ENCODE results near the gene ZDHHC1.

The ZDHHC1 gene

DNA sequence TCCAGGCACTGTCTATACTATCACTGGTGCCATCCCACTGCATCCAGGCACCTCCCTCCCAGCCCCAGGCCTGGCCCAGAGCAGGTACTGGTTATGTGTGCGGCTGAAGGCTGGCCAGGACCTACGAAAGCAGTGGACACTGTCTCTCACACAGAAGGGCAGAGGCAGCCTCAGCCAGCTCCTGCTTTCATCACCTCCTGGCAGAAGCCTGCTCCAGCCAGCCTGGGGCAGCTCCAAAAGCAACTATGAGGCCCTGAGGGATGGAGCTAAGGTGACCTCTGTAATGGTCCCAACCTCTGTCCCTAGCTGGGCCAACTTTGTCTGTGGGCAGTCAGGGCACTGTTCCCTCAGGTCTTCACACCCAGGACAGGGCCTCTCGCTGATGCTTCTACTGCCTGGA, 33.5 kb upstream of the ZDHHC1 start:
- in situ Hi-C loops (cut with HindIII; ENCODE audit: low pct_ligation_motif_present, low pct_unique_long_range_greater_than_20kb, low sequenced_read_pairs), result no loop called here
- DNase-seq, result no peak

DNA sequence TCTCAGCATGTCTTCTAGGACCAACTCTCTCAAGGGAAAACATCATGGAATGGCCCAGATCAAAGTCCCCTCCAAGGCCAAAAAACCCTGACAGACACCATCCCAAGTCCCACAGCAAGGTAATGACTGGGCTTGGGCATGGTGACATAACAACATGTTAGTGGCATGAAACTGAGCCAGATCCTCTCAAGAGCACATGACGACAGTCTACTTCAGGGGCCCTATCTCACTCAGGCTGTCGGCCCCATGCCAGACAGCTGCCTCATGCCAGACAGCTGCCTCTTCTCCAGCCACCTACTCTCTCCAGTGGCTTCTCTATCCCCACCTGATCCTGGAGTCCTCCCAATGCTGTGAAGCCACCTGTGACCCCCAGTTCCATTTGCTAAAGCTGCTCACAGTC, 33.1 kb upstream of the ZDHHC1 start:
- in situ Hi-C loops (cut with HindIII; ENCODE audit: low pct_ligation_motif_present, low pct_unique_long_range_greater_than_20kb, low sequenced_read_pairs), result no loop called here
- no peak for DNase-seq

DNA sequence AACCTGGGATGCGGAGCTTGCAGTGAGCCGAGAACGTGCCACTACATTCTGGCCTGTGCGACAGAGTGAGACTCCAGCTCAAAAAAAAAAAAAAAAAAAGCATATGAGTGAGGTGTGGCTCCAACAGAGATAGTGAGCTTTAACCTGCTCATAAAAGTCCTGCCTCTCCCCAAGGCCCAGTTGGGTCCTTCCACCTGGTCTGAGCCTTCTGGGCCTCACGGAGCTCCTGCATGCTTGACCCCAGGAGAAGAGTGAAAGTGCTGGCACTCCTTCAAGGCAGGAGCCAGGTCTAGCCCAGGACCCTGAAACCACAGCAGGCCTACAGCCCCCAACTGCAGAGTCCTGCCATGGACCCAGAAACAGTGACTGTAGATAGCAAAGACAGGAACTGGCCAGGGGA, 32.3 kb upstream of the ZDHHC1 start:
- no peak for DNase-seq
- in situ Hi-C loops (cut with HindIII; ENCODE audit: low pct_ligation_motif_present, low pct_unique_long_range_greater_than_20kb, low sequenced_read_pairs), result no loop called here

DNA sequence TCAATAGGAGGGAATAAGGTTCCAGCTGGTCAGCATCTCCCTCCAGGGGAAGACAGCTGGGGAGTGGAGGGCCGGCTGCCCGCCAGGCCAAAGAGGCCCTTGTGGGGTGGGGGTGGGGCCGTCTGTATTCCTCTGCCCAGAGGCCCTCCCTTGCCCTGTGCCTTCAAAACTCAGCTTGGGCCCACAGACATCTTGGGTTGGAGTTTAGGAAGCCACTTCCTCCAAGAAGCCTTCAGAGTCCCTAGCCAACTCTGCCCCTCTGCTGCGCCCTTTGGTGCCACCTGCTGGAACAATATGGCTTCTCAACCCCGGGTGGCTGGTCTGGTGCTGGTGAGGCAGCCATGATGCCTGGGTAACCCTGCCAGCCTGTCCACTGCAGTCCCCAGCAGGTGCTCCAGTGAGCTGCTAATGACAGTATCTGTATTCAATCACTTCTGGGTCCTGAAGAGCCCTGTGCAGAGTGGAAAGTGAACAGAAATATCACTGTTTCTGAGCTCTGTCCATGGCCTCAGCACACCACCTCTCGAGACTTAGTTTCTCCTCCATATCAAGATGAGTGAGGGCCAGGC, 31.3 kb upstream of the ZDHHC1 start:
- DNase-seq, result peak; percentile 72

DNA sequence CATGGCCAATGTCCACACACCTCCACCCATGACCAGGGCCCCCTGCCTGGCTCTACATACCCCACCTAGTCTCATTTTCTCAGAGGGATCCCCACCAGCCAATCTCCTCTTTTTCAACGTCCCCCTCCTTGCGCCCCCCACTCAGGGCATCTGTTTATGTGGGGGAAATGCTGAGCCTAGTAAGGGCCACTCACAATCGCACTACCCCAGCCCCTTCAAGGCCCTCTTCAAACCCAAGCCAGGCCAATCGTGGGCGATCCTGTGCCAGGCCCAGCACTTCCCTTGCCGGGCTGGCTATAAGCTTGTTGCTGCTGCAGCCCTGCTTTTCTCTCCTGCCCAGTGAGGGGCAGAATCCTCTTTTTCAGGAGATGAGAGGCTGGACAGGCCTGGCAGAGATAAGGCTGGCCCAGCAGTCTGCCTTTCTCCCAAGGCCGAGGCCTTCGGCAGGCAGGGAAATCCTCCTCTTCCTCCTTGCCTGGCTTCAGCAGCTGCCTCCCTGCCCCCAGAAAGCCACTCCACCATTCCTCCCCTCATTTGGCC, 30.8 kb upstream of the ZDHHC1 start:
- in situ Hi-C loops (cut with HindIII; ENCODE audit: low pct_ligation_motif_present, low pct_unique_long_range_greater_than_20kb, low sequenced_read_pairs), result no loop called here
- no peak for DNase-seq

More for the DNA sequence above, 31.3 kb upstream of the ZDHHC1 start:
- in situ Hi-C loops (cut with HindIII; ENCODE audit: low pct_ligation_motif_present, low pct_unique_long_range_greater_than_20kb, low sequenced_read_pairs), result no loop called here

DNA sequence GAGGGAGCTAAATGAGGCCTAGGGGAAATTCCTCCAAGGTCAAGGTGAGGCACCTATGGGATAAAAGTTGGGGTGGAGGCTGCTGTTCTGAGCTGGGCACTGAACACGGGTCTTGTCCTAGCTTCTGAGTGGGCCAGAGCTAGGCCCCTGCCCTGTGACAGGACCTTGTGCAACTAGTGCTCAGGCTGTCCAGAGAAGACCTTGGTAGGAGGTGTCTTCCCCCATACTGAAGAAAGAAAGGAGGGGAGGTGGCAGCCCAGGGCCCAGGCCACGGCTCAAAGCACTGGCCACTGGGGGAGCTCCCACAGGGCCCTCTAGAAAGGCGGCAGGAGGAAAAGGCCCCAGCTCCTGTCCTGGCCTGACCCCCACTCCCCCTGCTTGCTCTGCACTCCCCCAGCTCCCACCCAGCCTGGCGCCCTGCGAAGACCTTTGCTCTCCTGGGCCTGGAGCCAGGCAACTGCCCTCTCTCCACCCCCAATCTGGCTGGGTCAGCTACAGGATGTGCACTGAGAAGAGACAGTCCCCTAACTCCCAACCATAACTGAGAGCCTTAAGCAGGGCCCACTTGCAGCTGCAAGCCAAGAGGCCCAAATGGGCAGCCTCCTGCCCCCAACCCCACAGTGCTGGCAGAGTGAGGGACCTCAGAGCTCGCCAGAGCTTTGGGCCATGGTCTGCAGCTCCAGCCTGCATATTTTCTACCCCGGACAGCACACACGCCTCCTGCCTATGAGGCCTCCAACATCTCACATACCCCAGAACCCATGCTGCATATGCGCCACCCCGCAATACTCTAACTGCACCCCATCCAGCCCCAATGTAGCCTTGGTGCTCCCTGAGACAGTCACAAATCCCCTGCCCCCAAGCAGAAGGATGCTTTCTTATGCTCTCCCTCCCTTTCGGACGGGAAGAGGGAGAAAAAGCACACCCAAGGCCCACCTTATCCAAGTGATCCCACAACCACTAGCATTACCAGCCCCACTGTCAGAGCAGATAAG, 29.9 kb upstream of the ZDHHC1 start:
- no peak for DNase-seq
- in situ Hi-C loops (cut with HindIII; ENCODE audit: low pct_ligation_motif_present, low pct_unique_long_range_greater_than_20kb, low sequenced_read_pairs), result no loop called here

DNA sequence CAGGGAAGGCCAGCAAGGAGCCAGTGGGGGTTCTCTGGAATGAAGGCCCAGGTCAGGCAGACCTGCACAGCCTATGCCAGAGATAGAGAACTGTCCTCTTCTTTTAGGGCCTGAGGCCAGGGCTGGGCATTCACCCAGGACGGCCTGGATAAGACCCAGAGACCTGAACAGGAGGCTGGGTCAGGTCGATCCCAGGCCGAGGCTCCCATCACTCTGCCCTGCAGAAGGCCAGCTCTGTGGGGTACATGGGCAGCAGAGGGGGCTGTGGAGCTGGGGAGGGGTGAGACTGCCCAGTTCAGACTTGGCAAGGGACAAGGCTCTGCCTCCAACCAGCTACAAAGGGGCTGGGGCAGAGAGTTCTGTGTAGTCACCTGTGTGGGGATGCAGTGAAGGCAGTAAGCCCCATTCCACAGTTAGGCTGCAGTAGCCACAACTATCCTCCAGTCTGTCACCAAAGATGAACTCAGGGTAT, 29.2 kb upstream of the ZDHHC1 start:
- in situ Hi-C loops (cut with HindIII; ENCODE audit: low pct_ligation_motif_present, low pct_unique_long_range_greater_than_20kb, low sequenced_read_pairs), result no loop called here
- DNase-seq, result peak; percentile 15

DNA sequence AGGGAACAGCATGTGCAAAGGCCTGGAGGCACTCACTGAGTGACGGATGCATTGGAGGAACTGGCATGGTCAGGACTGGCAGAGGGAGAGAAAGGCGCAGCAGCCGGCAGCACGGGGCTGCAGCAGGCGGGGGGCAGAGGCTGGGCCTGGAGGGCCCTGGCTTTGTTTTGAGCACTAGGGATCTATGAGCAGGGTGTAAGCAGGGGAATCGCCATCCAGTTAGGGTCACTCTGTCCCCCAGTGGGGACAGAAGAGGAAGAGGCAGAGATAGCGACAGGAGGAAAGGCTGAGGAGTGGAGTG, 28.8 kb upstream of the ZDHHC1 start:
- in situ Hi-C loops (cut with HindIII; ENCODE audit: low pct_ligation_motif_present, low pct_unique_long_range_greater_than_20kb, low sequenced_read_pairs), result no loop called here
- DNase-seq, result no peak

DNA sequence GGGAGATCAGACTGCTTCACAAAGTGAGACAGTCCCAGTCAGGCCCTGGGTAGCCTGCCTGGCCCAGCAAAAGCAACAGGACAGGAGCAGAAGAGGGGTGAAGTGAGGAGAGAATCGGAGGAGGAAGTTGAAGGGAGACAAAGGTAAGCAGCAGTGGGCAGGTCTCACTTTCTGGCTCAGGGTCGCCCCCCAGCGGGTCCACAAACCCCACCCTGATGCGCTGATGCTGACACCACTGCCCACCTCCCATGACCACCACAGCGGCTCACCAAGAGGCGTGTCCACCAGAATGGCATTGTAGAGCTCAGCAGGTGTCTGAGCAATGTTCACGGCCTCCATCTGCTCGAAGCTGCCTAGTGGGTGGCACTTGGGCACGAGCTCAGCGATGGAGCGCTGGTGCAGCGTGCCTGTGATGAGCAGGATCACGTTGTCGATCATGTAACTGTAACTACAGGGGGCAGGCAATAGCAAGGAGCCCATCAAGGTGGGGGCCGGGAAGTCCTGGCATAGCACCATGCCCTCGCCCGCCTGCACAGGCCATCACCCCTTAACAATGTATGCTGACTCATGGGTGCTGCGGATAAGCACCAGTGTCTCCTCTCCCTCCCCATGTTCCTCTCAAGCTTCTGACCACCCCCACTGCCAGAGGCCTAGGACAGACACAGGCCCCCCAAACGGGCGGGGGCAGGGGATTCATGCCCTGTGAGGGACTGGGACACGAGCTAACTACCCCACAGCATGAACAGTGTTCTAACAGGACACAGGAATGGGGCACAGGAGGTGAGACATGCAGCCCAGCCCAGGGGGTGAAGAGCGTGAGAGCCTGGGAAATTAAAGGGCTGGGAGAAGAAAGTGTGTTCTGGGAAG, 28.2 kb upstream of the ZDHHC1 start:
- no peak for DNase-seq

DNA sequence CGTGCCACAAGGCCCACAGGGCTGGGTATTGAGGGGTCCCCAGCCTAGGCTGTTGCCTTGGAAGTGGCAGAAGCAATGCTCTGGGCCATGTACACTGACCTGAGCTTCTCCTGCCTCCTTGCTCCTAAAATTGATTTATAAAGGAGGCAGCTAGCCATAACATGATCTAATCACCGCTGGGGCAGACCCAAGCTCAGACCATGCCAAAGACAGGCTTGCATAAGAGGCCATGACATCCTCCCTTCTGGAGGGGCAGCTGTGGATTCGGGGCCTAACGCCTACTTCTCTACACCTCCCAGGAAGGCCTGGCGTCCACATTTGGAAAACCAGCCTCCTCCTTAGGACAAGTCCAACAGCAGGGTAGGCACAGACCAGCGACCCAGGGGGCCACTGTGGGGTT, 27.0 kb upstream of the ZDHHC1 start:
- in situ Hi-C loops (cut with HindIII; ENCODE audit: low pct_ligation_motif_present, low pct_unique_long_range_greater_than_20kb, low sequenced_read_pairs), result no loop called here

More for the DNA sequence above, 28.2 kb upstream of the ZDHHC1 start:
- in situ Hi-C loops (cut with HindIII; ENCODE audit: low pct_ligation_motif_present, low pct_unique_long_range_greater_than_20kb, low sequenced_read_pairs), result no loop called here

DNA sequence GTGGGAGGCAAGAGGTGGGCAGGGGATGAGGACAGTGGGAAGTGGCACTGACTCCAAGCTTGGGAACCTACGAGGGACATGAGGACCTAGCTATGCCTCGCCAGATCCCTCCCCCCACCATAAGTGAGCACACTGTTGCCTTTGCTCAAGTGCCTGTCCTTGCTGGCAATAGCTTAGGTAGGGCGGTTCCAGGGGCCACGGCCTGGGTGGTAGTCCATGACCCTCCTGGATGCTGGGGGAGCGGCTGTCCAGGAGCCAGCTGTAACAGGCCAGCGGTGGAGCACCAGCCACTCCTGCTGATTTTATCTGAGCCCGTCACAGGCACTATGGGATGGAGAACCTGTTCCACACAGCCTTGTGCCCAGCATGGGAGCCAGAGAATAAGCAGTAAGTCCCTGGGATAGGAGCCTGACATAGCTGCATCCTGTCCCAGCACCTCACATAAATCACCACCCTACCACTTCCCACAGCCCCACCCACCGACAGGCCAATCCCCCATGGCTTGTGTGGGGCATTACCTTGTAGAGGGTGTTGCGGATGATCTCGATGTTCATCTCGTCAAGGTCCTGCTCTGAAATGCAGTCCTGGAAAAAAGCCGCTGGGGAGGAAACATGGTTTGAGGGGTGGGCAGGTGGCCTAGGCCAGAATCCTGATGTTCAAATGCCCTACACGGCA, 26.4 kb upstream of the ZDHHC1 start:
- in situ Hi-C loops (cut with HindIII; ENCODE audit: low pct_ligation_motif_present, low pct_unique_long_range_greater_than_20kb, low sequenced_read_pairs), result no loop called here
- DNase-seq, result no peak

More for the DNA sequence above, 27.0 kb upstream of the ZDHHC1 start:
- DNase-seq, result no peak

DNA sequence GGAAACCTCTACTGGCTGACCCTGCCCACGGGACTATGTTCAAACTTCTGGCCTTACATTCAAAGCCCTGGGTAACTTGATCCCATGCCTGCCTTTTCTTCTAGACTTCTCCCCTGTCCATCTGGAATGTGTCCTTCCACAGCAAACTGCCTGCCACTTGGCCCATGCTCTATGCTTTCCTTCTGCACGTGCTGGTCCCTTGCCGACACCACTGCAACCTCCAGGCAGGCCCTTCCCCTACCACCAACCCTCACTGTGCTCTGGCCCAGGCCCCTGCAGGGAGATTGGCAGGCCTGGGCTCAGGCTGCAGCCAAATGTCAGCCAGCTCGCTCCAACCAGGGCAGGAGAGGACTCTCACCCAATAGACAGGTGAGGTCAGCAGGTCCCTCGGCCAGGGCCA, 25.6 kb upstream of the ZDHHC1 start:
- in situ Hi-C loops (cut with HindIII; ENCODE audit: low pct_ligation_motif_present, low pct_unique_long_range_greater_than_20kb, low sequenced_read_pairs), result no loop called here
- DNase-seq, result no peak

DNA sequence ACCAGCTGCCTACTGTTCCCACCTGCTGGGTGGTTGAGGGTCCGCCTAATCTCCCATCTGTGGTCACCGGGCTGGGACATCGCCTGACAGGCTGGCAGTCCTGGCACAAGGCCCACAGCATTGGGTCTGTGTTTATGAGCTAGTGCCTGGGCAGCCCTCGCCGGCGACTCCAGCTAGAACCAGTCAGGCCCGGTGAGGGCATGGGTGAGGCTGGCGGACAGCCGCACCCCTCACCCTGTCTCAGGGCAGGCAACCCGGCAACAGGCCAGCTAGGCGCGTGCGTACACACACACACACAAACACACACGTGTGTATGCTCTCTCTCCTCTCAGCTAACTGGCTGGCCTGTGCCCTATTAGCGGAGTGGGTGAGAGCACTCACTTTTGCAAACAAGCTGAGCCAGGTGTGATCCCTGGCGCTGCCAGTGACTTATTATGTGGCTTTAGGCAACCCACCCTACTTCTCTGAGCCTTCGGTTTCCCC, 25.0 kb upstream of the ZDHHC1 start:
- in situ Hi-C loops (cut with HindIII; ENCODE audit: low pct_ligation_motif_present, low pct_unique_long_range_greater_than_20kb, low sequenced_read_pairs), result no loop called here
- DNase-seq, result no peak

DNA sequence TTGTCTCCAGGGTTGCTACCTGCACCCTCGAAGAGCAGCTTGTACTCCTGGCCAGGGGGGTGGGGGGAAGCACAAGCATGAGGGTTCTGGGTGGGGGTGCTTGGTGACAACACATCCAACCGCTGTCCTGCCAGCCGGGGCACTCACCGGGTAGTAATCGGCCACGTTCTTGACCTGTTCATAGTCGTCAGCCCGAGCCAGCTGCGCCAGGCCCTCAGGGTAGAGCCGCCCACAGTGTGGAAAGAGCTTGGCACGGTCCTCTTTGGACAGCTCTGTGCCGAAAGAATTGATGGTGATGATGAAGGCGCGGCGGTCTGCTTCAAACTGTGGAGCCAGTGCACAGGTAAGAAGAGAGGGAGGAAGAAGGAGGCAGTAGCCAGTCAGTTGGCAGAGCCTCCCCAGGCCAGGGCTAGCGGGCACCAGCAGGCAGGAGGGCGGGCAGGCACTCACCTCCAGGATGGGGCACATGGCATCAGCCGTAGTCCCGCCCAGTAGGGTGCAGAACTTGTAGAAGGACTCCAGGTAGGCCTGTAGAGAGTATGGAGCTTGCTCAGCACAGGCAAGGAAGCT, 22.6 kb upstream of the ZDHHC1 start:
- in situ Hi-C loops (cut with HindIII; ENCODE audit: low pct_ligation_motif_present, low pct_unique_long_range_greater_than_20kb, low sequenced_read_pairs), result no loop called here
- DNase-seq, result no peak

DNA sequence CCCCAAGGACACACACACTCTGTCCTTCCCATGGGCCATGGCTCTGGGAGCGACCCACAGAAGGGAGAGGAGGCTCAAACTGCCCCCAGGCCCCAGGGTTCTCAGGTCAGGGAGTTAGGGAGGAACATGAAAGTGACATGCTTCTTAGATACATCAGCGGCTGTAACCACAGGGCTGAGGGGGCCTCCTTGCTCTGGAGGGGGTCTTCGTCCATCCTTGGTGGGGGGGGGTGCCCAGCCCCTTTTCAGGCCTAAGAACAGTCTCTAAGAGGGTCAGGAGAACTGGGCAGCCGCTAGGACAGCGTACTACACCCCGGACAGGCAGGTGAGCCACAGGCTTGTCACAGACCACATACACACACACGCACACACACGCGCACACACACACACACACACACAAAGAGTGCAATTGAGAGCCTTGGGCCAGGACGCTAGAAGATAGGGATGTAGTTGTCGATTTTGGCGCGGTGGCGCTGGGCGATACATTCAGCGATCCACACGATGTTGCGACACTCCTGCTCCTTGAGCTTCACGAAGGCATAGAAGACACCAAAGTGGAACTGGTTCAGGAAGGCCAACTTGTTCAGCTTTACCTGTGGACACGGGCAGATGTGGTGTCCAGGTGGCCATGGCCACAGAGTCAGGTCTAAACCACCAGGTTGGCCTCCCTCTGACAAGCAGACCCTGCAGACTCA, 22.0 kb upstream of the ZDHHC1 start:
- in situ Hi-C loops (cut with HindIII; ENCODE audit: low pct_ligation_motif_present, low pct_unique_long_range_greater_than_20kb, low sequenced_read_pairs), result no loop called here
- no peak for DNase-seq

DNA sequence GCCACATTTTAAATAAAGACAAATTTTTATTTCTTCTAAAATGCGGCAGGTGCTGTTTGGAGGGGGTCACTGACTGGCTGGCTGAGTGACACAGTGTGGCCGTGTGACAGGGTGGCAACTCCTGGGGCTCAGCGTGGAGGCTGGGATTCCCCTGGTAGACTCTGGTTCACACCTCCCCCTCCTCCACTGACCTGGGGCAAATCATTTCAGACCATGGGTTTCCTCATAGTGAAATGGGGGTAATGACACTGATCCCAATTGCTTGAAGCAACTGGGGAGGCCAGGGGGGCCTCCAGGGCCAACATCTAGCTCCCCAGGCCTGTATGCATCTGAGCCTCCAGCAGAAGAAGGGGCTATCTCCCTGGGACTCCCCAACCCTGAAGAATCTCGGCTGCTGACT, 21.2 kb upstream of the ZDHHC1 start:
- no peak for DNase-seq
- in situ Hi-C loops (cut with HindIII; ENCODE audit: low pct_ligation_motif_present, low pct_unique_long_range_greater_than_20kb, low sequenced_read_pairs), result no loop called here

DNA sequence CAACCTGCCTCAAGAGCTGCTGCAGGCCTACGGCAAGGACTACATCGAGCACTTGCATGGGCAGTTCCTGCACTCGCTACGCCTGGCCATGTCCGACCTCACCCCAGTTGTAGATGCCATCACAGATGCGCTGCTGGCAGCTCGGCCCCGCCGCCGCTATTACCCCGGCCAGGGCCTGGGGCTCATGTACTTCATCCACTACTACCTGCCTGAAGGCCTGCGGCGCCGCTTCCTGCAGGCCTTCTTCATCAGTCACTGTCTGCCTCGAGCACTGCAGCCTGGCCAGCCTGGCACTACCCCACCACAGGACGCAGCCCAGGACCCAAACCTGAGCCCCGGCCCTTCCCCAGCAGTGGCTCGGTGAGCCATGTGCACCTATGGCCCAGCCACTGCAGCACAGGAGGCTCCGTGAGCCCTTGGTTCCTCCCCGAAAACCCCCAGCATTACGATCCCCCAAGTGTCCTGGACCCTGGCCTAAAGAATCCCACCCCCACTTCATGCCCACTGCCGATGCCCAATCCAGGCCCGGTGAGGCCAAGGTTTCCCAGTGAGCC, 20.4 kb upstream of the ZDHHC1 start:
- in situ Hi-C loops (cut with HindIII; ENCODE audit: low pct_ligation_motif_present, low pct_unique_long_range_greater_than_20kb, low sequenced_read_pairs), result no loop called here
- DNase-seq, result no peak
